Renal cortical epithelial cell (primary cell): ENCODE measurements around the gene FAH. TPM values are rescaled to one million over a fixed set of nuclear protein-coding genes. Genes with fewer than 3 reads are reported as not detected.

Source experiments
- DNase-seq: peaks from one replicate; pipeline ENCODE4 v3.0.0-alpha.2; 2011; ENCODE audit warnings: low read depth
- total RNA-seq: library from RNA; depleted of rRNA; stranded (reverse); fragments of >200 nt; gene quantifications from 2 replicates; pipeline ENCODE4 v1.2.3, GENCODE V29; 2014

The FAH gene
- total RNA-seq, 1 donor from 2014 or later, result 44.9 TPM

DNA sequence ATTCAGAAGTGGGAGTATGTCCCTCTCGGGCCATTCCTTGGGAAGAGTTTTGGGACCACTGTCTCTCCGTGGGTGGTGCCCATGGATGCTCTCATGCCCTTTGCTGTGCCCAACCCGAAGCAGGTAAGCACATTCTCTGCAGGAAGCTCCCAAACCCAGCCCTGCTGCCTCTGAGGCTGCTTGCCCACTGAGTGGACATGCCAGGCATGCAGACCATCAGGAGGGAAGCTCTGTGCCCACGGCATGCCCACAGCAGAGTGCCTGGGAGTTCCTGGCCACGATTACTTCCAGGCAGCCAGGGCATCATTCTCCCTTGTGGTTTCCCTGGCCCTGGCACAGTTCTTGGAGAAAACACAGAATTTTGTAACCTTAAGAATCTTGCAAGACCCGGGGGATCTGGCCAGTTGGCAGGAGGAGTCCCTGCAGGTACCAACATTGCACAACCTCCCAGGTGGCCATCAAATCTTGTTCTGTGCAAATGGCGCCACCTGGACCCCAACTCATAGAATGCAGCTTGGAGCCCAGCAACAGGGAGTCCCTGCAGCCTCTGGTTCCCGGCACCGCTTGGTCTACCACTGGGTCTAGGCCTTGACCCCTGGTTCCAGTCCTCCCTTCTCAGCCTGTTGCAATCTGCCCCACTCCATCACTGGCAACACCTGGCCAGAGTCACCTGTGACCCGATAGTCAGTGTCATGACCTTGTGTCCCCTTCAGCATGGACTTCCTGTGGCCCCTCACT is 20.4 kb downstream of the FAH start:
- DNase-seq, result peak; percentile 86

DNA sequence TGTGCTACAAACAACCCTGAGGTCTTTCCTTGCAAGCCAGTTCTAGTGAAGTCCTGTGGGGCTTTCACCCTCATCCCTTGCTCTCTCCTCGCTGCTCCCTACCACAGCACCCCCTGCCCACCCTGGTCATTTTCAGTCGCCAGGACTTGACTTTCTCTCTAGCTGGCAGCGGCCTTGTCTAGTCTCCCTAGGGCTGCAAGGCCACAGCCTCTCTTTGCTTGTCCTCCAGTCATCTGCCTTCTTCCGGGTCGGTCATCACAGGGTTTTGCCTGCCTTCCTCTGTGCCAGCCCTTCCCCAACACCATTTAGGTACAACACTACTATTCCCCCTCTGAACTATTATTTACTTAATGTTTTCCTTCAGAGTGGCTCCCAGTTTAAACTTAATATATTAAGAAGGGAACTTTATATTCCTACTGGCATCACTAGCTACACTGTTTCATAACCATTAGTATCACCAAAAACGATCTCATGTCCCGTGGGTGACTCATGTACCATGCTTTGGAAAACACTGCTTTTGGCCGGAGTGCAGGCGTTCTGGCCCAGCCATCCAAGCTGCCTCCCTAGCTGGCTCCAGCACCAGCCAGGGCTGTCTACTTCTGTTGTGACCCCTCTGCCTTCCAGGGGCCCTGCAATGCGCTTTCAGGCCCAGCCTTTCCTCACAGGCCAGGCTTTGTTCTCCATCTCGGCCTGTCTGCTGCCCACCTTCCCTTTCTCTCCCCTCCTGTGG is 21.4 kb downstream of the FAH start:
- DNase-seq, result no peak

DNA sequence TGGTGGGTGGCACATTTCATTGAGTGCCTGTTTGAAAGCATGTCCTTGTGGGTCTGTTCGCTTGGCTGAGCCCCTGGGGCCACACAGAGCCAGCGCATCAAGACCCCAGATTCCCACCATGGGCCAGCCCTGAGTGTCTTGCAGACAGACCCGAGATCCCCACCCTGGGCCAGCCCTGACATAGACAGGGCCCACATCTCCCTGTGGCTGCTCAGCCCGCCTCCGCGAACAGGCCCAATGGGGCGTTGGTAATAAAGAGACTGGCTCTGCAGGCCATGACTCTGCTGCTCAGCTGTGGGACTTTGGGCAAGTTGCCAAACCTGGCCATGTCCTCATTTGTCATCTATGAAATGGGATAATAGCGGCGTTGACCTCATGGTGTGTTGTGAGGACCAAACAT is 22.6 kb downstream of the FAH start:
- DNase-seq, result no peak

DNA sequence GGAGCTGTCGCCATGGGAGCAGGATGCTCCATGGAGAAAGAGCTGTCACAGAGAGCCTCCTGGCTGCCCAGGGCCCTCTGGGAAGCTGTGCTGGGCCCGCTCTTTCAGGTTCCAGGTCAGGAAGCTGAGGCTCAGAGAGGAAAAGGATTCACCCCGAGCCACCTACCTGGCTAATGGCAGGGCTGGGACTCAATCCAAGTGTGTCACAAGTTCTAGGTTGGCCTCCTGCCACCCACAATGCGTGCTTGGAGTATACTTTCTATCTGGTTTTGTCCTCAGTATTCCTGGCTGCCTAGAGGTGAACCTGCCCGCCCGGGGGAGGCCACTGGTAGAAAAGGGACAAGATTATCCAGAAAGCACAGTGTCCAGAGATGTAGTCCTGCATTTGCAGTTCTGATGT is 23.6 kb downstream of the FAH start:
- DNase-seq, result no peak

DNA sequence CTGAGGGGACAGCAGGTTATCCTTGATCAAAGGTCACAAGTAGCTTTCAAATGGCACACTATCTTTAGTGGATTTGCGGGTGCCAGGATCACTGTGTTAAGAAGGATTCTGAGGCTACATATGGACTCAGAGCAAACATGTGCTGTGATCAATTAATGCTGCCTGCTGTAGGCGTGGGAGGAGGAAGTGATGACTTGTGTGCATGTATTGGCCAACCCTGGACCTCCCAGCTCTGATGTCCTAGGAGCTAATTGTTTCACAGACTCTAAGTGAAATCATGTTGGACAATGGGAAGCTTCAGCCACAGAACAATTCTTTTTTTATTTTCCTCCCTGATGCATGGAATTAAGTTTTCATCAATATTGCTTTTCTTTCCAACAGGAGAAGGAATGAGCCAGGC is 24.4 kb downstream of the FAH start:
- DNase-seq, result no peak

DNA sequence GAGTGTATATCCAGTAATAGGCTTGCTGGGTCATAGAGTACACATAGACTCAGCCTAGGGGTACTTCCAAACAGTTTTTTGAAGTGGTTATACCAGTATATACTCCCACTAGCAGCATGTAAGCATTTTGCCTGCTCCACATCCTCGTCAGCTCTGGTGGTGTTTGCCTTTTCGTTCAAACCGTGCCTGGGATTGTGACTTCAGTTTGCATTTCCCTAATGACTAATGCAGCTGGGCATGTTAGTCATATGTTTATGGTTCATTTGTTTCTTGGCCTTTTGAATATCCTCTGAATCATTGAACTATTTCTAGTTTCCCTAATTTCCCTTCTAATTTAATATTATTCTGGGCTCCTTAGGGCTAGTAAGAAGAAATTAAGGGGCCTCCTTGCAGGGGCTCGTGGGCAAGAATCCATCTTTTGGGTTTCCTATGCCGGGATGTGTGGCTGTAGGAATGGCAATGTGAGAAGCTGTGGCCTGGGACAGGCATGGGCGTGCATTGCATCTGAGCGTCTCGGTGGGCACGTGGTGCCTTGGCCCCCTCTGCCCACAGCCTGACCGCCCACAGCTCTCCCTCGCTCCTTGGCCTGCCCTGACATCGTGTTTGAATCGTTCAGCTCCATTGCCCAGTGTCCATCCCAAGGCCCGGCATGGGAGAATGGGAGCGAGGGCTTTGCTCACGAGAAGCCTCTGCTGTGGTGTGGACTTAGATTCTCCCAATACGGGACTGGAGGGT is 26.4 kb downstream of the FAH start:
- DNase-seq, result peak; percentile 97

DNA sequence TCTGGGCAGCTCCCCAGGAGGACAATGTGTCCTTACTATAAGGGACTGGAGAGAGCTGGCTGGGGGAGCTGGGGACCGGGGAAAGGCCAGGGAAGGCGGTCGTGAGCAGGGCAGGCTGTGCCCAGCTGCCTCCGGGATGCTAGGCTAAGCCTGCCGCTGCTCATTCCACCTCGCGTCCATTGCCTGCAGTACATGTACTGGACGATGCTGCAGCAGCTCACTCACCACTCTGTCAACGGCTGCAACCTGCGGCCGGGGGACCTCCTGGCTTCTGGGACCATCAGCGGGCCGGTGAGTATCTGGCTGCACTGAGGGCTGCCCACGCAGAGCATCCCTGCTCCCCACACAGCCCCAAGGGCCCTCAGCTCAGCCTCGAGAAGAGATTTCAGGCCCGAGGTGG is 27.1 kb downstream of the FAH start:
- DNase-seq, result no peak

DNA sequence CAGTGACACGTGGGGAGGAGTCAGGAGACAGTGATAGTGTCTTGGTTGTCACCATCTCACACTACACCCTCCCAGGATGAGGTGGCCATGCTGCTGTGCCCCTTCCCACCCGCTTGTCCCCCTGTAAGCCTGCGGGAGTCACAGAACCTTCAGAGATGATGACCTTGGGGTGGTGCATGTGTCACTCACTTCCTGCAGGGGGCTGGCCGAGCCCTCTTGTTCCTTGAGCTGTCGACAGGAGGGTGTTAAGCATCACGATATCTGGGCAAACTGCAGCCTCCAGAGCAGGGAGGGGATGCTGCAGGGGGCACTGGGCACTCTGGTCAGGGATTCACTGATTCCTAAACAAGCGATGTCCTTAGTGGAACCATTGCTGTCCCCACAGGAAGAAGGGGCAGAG is 27.7 kb downstream of the FAH start:
- DNase-seq, result no peak

DNA sequence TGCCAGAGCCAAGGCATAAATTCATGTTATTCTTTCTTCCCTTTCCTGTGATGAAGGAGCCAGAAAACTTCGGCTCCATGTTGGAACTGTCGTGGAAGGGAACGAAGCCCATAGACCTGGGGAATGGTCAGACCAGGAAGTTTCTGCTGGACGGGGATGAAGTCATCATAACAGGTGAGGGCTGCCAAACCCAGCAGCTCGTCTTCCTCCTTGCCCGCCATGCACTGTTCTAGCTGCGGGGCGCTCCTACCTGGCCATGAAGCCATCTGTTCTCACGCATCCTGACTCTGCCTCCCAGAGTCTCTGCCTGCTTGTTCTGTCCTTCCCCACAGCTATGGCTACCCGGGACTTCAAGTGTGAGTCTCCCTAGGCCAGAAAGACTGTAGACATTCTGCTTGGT is 28.2 kb downstream of the FAH start:
- DNase-seq, result no peak

DNA sequence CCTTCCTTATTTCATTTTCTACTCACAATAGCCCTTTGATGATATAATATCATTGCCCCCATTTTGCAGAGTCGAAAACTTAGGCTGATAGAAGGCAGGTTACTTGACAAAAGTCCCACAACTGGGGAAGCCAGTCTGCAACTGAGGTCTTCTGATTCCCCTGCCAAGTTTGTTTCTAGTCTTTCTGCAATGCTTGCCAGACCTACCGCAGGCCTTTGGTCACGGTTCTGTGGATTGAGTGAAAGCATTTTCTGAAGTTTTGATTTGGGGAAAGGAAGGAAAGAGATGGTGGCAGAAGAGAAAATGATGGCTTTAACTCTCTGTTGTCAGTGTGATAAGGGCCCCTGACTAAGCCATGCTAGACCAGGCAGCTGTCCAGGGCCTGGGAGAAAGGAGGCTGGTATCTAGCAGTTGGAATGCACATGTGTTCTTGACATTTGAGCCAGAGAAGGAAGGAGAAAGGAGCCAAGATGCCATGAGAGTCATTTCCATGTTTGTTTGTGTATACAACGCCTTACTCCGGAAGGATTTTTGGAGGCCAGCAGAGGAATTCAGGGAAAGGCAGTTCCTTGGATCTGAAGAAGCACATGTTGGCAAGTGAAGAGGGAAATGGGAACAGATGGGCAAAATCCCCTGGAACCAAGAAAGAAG is 29.9 kb downstream of the FAH start:
- DNase-seq, result no peak

DNA sequence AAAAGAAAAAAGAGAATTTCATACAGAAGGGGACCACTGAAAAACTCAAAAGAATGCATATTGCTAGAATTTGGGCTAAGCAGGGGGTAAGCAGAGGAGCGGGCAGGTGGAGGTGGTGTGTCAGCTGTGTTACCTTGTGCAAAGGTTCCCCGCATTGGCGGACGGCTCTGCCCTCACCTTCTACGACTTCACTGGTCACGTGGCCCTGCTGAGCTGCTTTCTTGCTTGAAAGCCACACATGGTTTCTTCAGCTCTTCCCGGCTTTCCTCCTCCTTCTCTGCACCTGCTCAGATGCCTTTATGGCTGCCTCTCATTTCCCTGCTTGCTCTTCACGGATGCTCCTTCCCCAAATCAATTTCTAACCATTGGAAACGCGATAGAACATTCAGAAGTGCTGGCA is 30.5 kb downstream of the FAH start:
- DNase-seq, result no peak

DNA sequence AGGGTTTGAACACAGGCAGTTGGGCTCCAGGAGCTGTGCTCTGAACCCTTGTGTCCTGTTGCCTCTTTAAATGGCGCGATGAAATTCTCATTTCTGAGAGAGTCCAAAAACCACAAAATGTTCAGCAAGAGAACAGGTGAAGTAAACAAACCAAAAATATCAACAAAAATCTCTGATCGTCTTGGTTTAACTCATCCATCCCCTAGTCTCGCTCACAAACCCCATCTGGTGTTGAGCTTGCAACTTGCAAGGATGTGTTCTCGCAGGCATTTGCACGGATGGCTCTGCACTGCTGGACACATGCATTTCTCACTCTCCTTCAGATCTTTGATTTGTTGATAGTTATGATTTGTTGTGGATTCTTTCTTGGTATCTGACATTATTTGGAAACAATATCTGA is 31.1 kb downstream of the FAH start:
- no peak for DNase-seq

DNA sequence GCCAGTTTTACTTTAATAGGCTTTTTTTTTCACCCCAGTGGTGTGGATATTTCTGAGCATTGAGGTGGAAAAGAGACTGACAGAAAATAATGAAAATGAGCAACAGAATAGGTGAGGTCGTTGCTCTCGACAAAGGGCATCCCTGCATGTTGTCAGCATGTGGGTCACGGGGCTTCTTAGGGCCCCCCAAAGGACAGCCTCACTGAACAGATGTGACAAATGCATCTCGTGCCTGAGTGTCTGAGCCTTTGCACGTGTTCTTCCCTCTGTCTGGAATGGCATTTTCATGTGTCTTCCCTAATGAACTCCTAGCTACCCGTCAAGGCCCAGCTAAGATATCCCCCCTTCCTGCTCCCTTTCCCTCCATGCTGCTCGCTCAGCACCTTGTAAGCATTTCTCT is 31.8 kb downstream of the FAH start:
- DNase-seq, result no peak

DNA sequence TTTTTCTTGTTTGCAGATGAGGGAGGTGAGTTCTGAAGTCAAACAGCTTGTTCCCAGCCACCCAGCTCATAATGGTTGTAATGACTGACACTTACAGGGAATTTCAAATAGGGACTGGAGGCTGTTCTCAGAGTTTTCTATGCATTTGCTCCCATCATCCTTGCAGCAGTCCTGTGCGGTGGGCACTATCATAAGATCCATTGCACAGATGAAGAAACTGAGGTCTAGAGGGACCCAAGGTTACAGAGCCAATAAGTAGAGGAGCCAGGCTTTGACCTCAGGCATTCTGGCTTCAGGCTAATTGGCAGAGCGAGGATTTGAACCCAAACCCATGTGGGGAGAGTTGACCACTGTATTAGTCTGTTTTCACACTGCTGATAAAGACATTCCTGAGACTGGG is 32.4 kb downstream of the FAH start:
- no peak for DNase-seq

DNA sequence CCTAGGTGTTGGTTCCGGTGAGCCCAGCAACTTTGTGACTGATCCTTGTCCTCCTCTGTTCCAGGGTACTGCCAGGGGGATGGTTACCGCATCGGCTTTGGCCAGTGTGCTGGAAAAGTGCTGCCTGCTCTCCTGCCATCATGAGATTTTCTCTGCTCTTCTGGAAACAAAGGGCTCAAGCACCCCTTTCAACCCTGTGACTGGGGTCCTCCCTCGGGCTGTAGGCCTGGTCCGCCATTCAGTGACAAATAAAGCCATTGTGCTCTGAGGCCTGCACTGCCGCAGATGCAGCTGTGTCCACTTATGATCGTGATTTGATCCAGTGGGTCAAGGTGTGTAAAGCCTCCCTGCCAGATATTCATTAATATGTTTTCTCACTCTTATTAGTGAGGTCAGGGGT is 33.3 kb downstream of the FAH start:
- no peak for DNase-seq

DNA sequence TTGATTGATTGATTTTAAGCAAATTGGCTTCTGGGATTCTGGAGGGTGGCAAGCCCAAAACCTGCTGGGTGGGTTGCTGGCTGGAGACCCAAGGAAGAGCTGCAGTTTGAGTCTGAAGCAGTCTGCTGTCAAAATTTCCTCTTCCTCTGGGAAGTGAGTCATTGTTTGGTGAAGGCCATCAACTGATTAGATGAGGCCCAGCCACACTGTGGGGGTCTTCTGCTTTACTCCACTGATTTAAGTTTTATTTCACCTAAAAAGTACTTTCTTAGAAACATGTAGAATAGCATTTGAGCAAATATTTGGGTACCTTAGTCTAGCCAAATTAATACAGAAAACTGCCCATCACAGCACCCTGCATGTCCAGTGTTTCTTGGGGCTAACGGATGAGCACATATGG is 33.8 kb downstream of the FAH start:
- no peak for DNase-seq

DNA sequence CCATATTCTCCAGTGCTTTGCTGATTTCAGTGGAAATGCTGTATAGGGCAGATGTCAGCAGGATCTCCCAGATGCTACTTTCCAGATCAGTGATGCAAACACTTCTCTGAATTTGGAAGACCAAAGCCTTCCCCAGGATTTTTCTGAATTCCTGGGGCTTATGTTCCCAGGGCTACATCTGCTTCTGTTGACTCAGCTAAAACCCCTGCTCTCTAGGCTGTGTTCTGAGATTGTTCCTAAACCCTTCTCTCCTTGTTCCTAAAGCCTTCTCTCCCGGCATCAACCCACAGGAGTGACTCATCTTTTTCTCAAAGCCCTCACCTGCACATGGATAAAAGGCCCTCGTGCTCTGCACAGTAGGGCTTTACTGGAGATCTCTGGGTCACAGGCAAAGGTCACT is 35.5 kb downstream of the FAH start:
- no peak for DNase-seq

DNA sequence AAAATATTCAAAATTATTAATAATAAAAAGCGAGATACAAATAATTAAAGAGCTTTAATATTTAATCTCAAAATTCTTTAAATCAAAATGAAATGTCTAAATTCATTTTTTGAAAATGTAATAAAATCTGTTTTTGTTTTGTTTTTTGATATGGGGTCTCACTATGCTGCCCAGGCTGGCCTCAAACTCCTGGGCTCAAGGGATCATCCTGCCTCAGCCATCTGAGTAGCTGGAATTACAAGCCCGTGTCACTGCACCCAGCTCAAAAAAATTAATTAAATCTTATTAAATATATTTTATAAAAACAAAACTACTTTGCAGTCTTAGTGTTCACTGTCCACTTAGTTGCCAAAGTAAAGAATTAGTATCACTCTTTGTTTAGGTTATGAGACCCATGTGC is 38.4 kb downstream of the FAH start:
- DNase-seq, result no peak

DNA sequence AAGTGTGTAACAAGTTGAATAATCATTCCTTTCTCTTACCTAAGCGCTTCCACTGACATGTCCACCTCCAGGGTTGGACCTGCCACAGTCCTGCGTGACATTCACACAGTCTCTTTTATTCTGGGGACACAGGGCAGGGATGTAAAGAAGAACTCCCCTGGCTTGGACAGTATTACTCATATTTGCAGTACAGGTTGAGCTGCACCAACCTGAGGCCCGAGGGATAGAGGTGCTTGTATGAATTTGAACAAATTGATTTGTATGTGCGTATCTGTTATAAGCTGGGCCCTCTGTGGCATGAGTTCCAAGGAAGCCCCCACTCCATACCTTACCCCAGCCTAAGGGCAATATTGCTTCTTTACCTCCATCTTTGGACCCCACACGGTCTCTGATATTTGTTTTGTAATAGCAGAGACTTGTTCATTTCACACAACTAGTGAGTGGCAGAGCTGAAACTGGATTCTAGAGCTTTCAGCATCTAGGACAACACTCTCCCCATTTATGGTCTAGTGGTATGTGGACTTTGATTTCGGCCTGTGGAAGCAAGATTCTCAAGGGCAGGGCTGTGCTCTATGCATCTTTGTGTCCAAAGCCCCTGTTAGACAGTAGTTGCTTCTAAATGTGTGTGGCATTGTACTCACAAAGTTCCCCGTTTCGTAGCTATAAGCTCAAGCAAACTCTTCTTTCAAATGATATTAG is 39.2 kb downstream of the FAH start:
- DNase-seq, result no peak

DNA sequence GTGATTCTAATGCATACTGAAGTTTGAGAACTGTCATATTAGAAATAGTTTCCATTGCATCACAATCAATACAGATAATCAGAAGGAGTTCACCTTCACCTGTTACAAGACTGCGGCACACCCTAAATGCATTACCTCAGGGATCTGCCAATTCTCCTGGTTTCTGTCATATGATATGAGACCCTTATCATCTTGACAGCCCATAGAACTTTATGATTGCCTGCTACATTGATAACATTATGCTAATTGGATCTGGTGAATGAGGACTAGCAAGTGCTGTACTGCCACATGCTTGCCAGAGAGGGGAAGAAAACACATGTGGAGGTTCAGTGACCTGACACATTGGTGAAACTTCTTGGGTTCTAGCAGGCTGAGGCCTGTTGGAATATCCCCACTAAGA is 41.4 kb downstream of the FAH start:
- no peak for DNase-seq

DNA sequence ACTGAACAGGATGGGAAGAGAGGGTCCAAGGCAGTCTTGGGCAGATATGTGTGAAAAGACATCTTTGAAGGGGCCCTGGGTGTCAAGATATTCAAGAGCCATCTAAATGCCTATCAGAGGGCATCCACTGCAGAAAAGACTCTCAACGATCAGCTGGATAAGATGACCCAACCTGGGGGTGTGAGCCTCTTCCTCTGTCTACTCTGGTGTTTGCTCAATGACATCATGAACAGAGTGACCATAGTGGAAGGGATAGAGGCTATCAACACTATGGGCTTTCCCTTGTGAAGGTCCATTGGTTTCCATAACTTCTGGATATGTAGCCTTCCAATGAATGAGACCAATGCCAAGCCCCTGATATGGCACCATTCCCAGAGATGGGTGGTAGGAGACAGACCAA is 42.1 kb downstream of the FAH start:
- DNase-seq, result no peak

DNA sequence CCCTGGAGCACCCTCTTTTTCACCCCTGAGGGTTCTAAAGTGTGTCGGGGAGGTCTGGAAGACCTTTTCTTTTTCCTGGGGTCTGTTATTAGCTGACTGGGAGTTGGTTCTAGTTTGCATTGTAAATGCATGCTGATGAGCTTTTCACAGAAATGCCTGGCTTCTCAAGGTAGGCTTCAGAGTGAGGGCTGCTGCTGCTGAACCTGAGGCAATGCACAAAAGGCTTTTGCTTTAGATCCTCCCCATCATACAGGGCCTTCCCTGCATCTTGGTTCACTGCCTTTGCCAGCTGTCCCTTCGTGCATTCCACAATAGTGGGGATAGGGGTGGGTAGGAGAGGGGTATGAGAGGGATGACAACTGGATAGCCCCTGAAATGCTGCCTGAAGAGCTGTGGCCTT is 46.6 kb downstream of the FAH start:
- DNase-seq, result no peak
